Fibroblast of lung (primary cell): Measurements from ENCODE around the gene GBA3. TPM values are rescaled to one million over a fixed set of nuclear protein-coding genes. Genes with fewer than 3 reads are reported as not detected.

ENCODE experiments used
- DNase-seq, 2 donors: peaks; one replicate each; pipeline versions ENCODE4 v3.0.0 to v3.0.0-alpha.2; 2010; ENCODE audit warnings: low read depth in 2 of 2
- H2AFZ ChIP-seq: 2 replicates; pipeline ENCODE4 v1.5.1; 2012; ENCODE audit warnings: low read length, control low read depth, inconsistent platforms
- H3K27ac ChIP-seq: 2 replicates; pipeline ENCODE4 v1.5.1; 2011; ENCODE audit warnings: low read length, control low read depth; ENCODE audit not compliant: insufficient read depth
- H3K27me3 ChIP-seq: 2 replicates; pipeline ENCODE4 v1.5.1; 2011; ENCODE audit warnings: mild to moderate bottlenecking, low read length; ENCODE audit not compliant: control insufficient read depth, insufficient read depth
- H3K36me3 ChIP-seq: 2 replicates; pipeline ENCODE4 v1.5.1; 2011; ENCODE audit warnings: low read length; ENCODE audit not compliant: control insufficient read depth, insufficient read depth
- H3K4me1 ChIP-seq: 2 replicates; pipeline ENCODE4 v1.5.1; 2011; ENCODE audit warnings: low read length; ENCODE audit not compliant: control insufficient read depth, insufficient read depth; ENCODE audit errors: extremely low read depth
- H3K4me2 ChIP-seq: 2 replicates; pipeline ENCODE4 v1.5.1; 2011; ENCODE audit warnings: low read length, control low read depth; ENCODE audit not compliant: insufficient read depth; ENCODE audit errors: extremely low read depth
- H3K4me3 ChIP-seq, 4 experiments: fragments of 200-600 bp in 1 of 4; sonication (generic) in 1 of 4; replicated peaks in 1 of 4; 2 replicates each; pipeline ENCODE4 v1.5.1; 2011 to 2016; ENCODE audit warnings: low read length in 4 of 4, low read depth in 3 of 4, mild to moderate bottlenecking in 3 of 4, control low read depth in 2 of 4, inconsistent platforms in 1 of 4, mixed read lengths in 1 of 4; ENCODE audit not compliant: insufficient read depth in 1 of 4; ENCODE audit errors: control extremely low read depth in 1 of 4
- H3K79me2 ChIP-seq: 2 replicates; pipeline ENCODE4 v1.5.1; 2012; ENCODE audit warnings: mild to moderate bottlenecking, low read length, inconsistent platforms; ENCODE audit not compliant: control insufficient read depth, insufficient read depth
- H3K9ac ChIP-seq: 2 replicates; pipeline ENCODE4 v1.5.1; 2011; ENCODE audit warnings: mild to moderate bottlenecking, low read length, control low read depth; ENCODE audit not compliant: insufficient read depth
- H3K9me3 ChIP-seq: 2 replicates; pipeline ENCODE4 v1.5.1; 2012; ENCODE audit warnings: low read depth, low read length; ENCODE audit not compliant: control insufficient read depth, insufficient read depth
- H4K20me1 ChIP-seq: 2 replicates; pipeline ENCODE4 v1.5.1; 2011; ENCODE audit warnings: low read length; ENCODE audit not compliant: control insufficient read depth, insufficient read depth; ENCODE audit errors: extremely low read depth
- CTCF ChIP-seq, 2 donors: IDR thresholded peaks in 1 of 2; conservative IDR thresholded peaks in 1 of 2; 1 replicate in 1 of 2; 2 replicates in 1 of 2; pipeline ENCODE4 v1.5.1; 2011 to 2012; ENCODE audit warnings: low read length in 2 of 2, control low read depth in 1 of 2, inconsistent platforms in 1 of 2, low read depth in 1 of 2, mild to moderate bottlenecking in 1 of 2
- EZH2 ChIP-seq: IDR thresholded peaks from 2 replicates; pipeline ENCODE4 v1.5.1; 2012; ENCODE audit warnings: low read length, control low read depth, mild to moderate bottlenecking; ENCODE audit errors: missing control alignments
- polyA plus RNA-seq, 2 donors: library from polyadenylated mRNA; depleted of rRNA in 1 of 2; stranded (reverse) in 1 of 2; unstranded in 1 of 2; fragments of >200 nt; gene quantifications; 2 replicates each; pipeline ENCODE4 v1.2.1, GENCODE V29; 2011 to 2012; ENCODE audit warnings: missing spikeins in 1 of 2
- total RNA-seq: library from RNA; depleted of rRNA; stranded (reverse); fragments of >200 nt; gene quantifications from 2 replicates; pipeline ENCODE4 v1.2.1, GENCODE V29; 2014

GBA3 gene
- total and polyA plus RNA-seq, 2 donors (not counting 1 experiment from before 2014, with no cell fraction given), result not detected

GRCh38 chr4:22787753-22788375 is 95.1 kb downstream of the GBA3 start:
- peak in 1 of 2 donors; percentile 17 for DNase-seq
- H3K36me3 ChIP-seq, result no peaks in the 10 kb centered on the region
- no peaks in the 10 kb centered on the region for H3K9me3 ChIP-seq
- H3K4me1 ChIP-seq, result no peaks in the 10 kb centered on the region
- no peaks in the 10 kb centered on the region for H4K20me1 ChIP-seq
- no peak overlapping the region for H3K27ac ChIP-seq
- no peaks in the 10 kb centered on the region for H3K27me3 ChIP-seq
- H3K4me3 ChIP-seq, result no peak overlapping the region
- no peak overlapping the region for H2AFZ ChIP-seq
- no peaks in the 10 kb centered on the region for H3K79me2 ChIP-seq
- H3K9ac ChIP-seq, result no peak overlapping the region
- no peak overlapping the region for H3K4me2 ChIP-seq
- TF ChIP-seq EZH2 (no peak), CTCF (conservative IDR thresholded peaks at IDR 0.05 in 1 of 2, IDR thresholded peaks at IDR 0.05 in 1 of 2; ENCODE audit: low read depth in 1 of 2, low read length in 2 of 2) (no peak)

GRCh38 chr4:22790631-22791030 is 97.9 kb downstream of the GBA3 start:
- no peaks in the 10 kb centered on the region for H3K27me3 ChIP-seq
- H3K4me1 ChIP-seq, result no peaks in the 10 kb centered on the region
- H3K4me2 ChIP-seq, result no peak overlapping the region
- no peaks in the 10 kb centered on the region for H4K20me1 ChIP-seq
- no peak overlapping the region for H3K4me3 ChIP-seq
- no peak for TF ChIP-seq CTCF (conservative IDR thresholded peaks at IDR 0.05 in 1 of 2, IDR thresholded peaks at IDR 0.05 in 1 of 2; ENCODE audit: low read depth in 1 of 2, low read length in 2 of 2)
- TF ChIP-seq EZH2, result no peak
- no peaks in the 10 kb centered on the region for H3K9me3 ChIP-seq
- H3K79me2 ChIP-seq, result no peaks in the 10 kb centered on the region
- H3K36me3 ChIP-seq, result no peaks in the 10 kb centered on the region
- H3K27ac ChIP-seq, result no peak overlapping the region
- DNase-seq, result no peak
- H3K9ac ChIP-seq, result no peak overlapping the region
- H2AFZ ChIP-seq, result no peak overlapping the region

- Histone ChIP-seq H2AFZ (no peak overlapping the region), H3K9me3 (no peaks in the 10 kb centered on the region), H3K9ac (no peak overlapping the region), H3K4me3 (no peak overlapping the region), H3K27ac (no peak overlapping the region), H3K27me3 (no peaks in the 10 kb centered on the region), H3K79me2 (no peaks in the 10 kb centered on the region), H4K20me1 (no peaks in the 10 kb centered on the region), H3K4me2 (no peak overlapping the region), H3K4me1 (no peaks in the 10 kb centered on the region), H3K36me3 (no peaks in the 10 kb centered on the region)
- DNase-seq, result no peak
- no peak for TF ChIP-seq CTCF (conservative IDR thresholded peaks at IDR 0.05 in 1 of 2, IDR thresholded peaks at IDR 0.05 in 1 of 2; ENCODE audit: low read depth in 1 of 2, low read length in 2 of 2)
Measured at GRCh38 chr4:22794732-22795131, 102.0 kb downstream of the GBA3 start.
